SK-N-SH (cell line): ENCODE results near the gene ANKH. TPM values are rescaled to one million over a fixed set of nuclear protein-coding genes. Genes with fewer than 3 reads are reported as not detected.

Source experiments
- CTCF ChIA-PET: fragments of 300-600, 350-600 bp; formaldehyde crosslinking; extraction: SDS; loops from one replicate; lab custom pipeline; 2021; lab: Yijun Ruan, JAX
- POLR2A ChIA-PET: fragments of 350-600 bp; sonication (Branson Sonifier 250); formaldehyde crosslinking; extraction: SDS; loops from one replicate; lab custom pipeline; 2020; ENCODE audit warnings: antibody characterized with exemption, inconsistent platforms; lab: Yijun Ruan, JAX
- DNase-seq: peaks from one replicate; pipeline ENCODE4 v3.0.0; 2012
- H2AFZ ChIP-seq: fragments of 200-600 bp; sonication (generic); 2 replicates; pipeline ENCODE4 v1.8.1; 2016; ENCODE audit warnings: antibody characterized with exemption, mild to moderate bottlenecking, low read depth
- H3F3A ChIP-seq: fragments of 200-600 bp; sonication (generic); replicated peaks from 2 replicates; pipeline ENCODE3; 2016; ENCODE audit warnings: antibody characterized with exemption, mild to moderate bottlenecking; ENCODE audit not compliant: insufficient read depth
- H3K27ac ChIP-seq, 2 experiments: fragments of 200-500 bp in 1 of 2; fragments of 200-600 bp in 1 of 2; sonication (Bioruptor generic) in 1 of 2; sonication (generic), shearing (Covaris generic) in 1 of 2; 2 replicates each; pipeline versions ENCODE4 v1.5.1 to v1.6.1; 2014 to 2016; ENCODE audit warnings: low read depth in 2 of 2, inconsistent platforms in 1 of 2, low read length in 1 of 2, mild to moderate bottlenecking in 1 of 2, mixed read lengths in 1 of 2
- H3K27me3 ChIP-seq: fragments of 200-600 bp; sonication (generic), shearing (Covaris generic); 2 replicates; pipeline ENCODE4 v1.6.1; 2016; ENCODE audit warnings: mixed run types; ENCODE audit not compliant: insufficient read depth
- H3K36me3 ChIP-seq, 2 experiments: fragments of 200-500 bp in 1 of 2; fragments of 200-600 bp in 1 of 2; sonication (Bioruptor generic) in 1 of 2; sonication (generic) in 1 of 2; replicated peaks in 1 of 2; 2 replicates each; pipeline versions ENCODE3 to v1.5.1; 2014 to 2016; ENCODE audit warnings: low read length in 1 of 2, mild to moderate bottlenecking in 1 of 2; ENCODE audit not compliant: insufficient read depth in 2 of 2, control insufficient read depth in 1 of 2
- H3K4me1 ChIP-seq, 2 experiments: fragments of 200-500 bp in 1 of 2; fragments of 200-600 bp in 1 of 2; sonication (Bioruptor generic) in 1 of 2; sonication (generic), shearing (Covaris generic) in 1 of 2; 2 replicates each; pipeline versions ENCODE4 v1.5.1 to v1.6.1; 2014 to 2016; ENCODE audit warnings: low read depth in 1 of 2, low read length in 1 of 2, mixed run types in 1 of 2; ENCODE audit not compliant: insufficient read depth in 2 of 2, control insufficient read depth in 1 of 2
- H3K4me2 ChIP-seq: fragments of 200-600 bp; sonication (generic), shearing (Covaris generic); 2 replicates; pipeline ENCODE4 v1.6.1; 2017; ENCODE audit warnings: mixed run types
- H3K4me3 ChIP-seq, 2 experiments: fragments of 200-500 bp in 1 of 2; fragments of 200-600 bp in 1 of 2; sonication (Bioruptor generic) in 1 of 2; sonication (generic), shearing (Covaris generic) in 1 of 2; 2 replicates each; pipeline versions ENCODE4 v1.5.1 to v1.8.1; 2014 to 2016; ENCODE audit warnings: low read depth in 2 of 2, inconsistent platforms in 1 of 2, low read length in 1 of 2, mild to moderate bottlenecking in 1 of 2, mixed read lengths in 1 of 2, moderate library complexity in 1 of 2
- H3K79me2 ChIP-seq: fragments of 200-600 bp; sonication (generic); 2 replicates; pipeline ENCODE4 v1.8.1; 2017; ENCODE audit warnings: mild to moderate bottlenecking; ENCODE audit not compliant: insufficient read depth
- H3K9ac ChIP-seq: fragments of 200-600 bp; sonication (generic); 2 replicates; pipeline ENCODE4 v1.6.1; 2017; ENCODE audit warnings: mixed run types
- H3K9me2 ChIP-seq: fragments of 200-600 bp; sonication (generic); 2 replicates; pipeline ENCODE4 v1.6.1; 2017; ENCODE audit warnings: mixed run types
- H3K9me3 ChIP-seq: fragments of 200-600 bp; sonication (generic); 2 replicates; pipeline ENCODE4 v1.6.1; 2017; ENCODE audit warnings: mixed run types, mild to moderate bottlenecking, moderate library complexity
- H4K20me1 ChIP-seq: fragments of 200-600 bp; sonication (generic); 2 replicates; pipeline ENCODE4 v1.6.1; 2017; ENCODE audit warnings: mild to moderate bottlenecking, mixed run types; ENCODE audit not compliant: insufficient read depth
- ELF1 ChIP-seq: IDR thresholded peaks from 2 replicates; pipeline ENCODE4 v1.4.0; 2012
- EZH2phosphoT487 ChIP-seq: fragments of 200-600 bp; sonication (generic); IDR thresholded peaks from 2 replicates; pipeline ENCODE4 v1.6.1; 2017; ENCODE audit warnings: low read depth, mixed run types, mild to moderate bottlenecking, antibody characterized with exemption, moderate library complexity, borderline replicate concordance
- GABPA ChIP-seq: IDR thresholded peaks from 2 replicates; pipeline ENCODE4 v1.4.0; 2012; ENCODE audit warnings: low read depth, mild to moderate bottlenecking
- GATA2 ChIP-seq: sonication (generic); formaldehyde crosslinking; IDR thresholded peaks from 2 replicates; pipeline ENCODE4 v1.5.0; 2020; ENCODE audit warnings: mild to moderate bottlenecking, missing genetic modification reagents
- IRF3 ChIP-seq: fragments of 150-350 bp; IDR thresholded peaks from 2 replicates; pipeline ENCODE4 v1.6.1; 2016; ENCODE audit warnings: mild to moderate bottlenecking, low read depth, low read length
- NFIC ChIP-seq: IDR thresholded peaks from 2 replicates; pipeline ENCODE4 v1.4.0; 2012; ENCODE audit warnings: borderline replicate concordance
- NRF1 ChIP-seq: IDR thresholded peaks from 2 replicates; pipeline ENCODE4 v1.6.1; 2012; ENCODE audit warnings: low read depth, mild to moderate bottlenecking, low read length
- PBX3 ChIP-seq: IDR thresholded peaks from 2 replicates; pipeline ENCODE4; 2012
- POLR2AphosphoS5 ChIP-seq: IDR thresholded peaks from 2 replicates; pipeline ENCODE4 v1.6.1; 2012; ENCODE audit warnings: low read depth, low read length
- RAD21 ChIP-seq: IDR thresholded peaks from 2 replicates; pipeline ENCODE4 v1.6.1; 2012; ENCODE audit warnings: mild to moderate bottlenecking, low read length
- REST ChIP-seq: IDR thresholded peaks from 2 replicates; pipeline ENCODE4 v1.6.1; 2012; ENCODE audit warnings: mild to moderate bottlenecking, low read depth, low read length, moderate library complexity
- RFX5 ChIP-seq: IDR thresholded peaks from 2 replicates; pipeline ENCODE4 v1.6.1; 2012; ENCODE audit warnings: mild to moderate bottlenecking, improper control_type of control experiment, low read length
- SIN3A ChIP-seq: IDR thresholded peaks from 2 replicates; pipeline ENCODE4 v1.6.1; 2012; ENCODE audit warnings: low read depth, mild to moderate bottlenecking, low read length, moderate library complexity, borderline replicate concordance
- TAF1 ChIP-seq: IDR thresholded peaks from 2 replicates; pipeline ENCODE4 v1.6.1; 2012; ENCODE audit warnings: low read depth, mild to moderate bottlenecking, low read length, moderate library complexity, borderline replicate concordance
- TCF12 ChIP-seq: IDR thresholded peaks from 2 replicates; pipeline ENCODE4 v1.4.0; 2012
- TEAD4 ChIP-seq: IDR thresholded peaks from 2 replicates; pipeline ENCODE4 v1.4.0; 2012; ENCODE audit warnings: mild to moderate bottlenecking, borderline replicate concordance; ENCODE audit not compliant: insufficient read depth
- WGBS: methylation state at CpG from one replicate; pipeline ENCODE4 v1.1.6; 2017; ENCODE audit warnings: low lambda C conversion rate; 5-methylcytosine and 5-hydroxymethylcytosine counted together
- polyA plus RNA-seq, 3 experiments: library from polyadenylated mRNA; depleted of rRNA; stranded (reverse); fragments of >200 nt; gene quantifications; 2 replicates each; pipeline ENCODE4 v1.2.3, GENCODE V29; 2012

ANKH gene
- polyA plus RNA-seq, 1 of the 3 experiments (the other 2 are of a cell fraction): 22.0 TPM

- Histone ChIP-seq H4K20me1 (no peaks in the 10 kb centered on the region), H3K9me3 (no peaks in the 10 kb centered on the region), H3K27ac (no peak overlapping the region), H3K4me3 (no peak overlapping the region), H3K9me2 (no peaks in the 10 kb centered on the region), H3K9ac (no peak overlapping the region), H3K27me3 (no peaks in the 10 kb centered on the region), H2AFZ (no peak overlapping the region), H3K4me1 (no peaks in the 10 kb centered on the region), H3K4me2 (no peak overlapping the region), H3F3A (no peaks in the 10 kb centered on the region), H3K36me3 (peaks cover 32 to 61% of the 10 kb centered on the region in 2 experiments), H3K79me2 (0 out of 2 replicates have a peak, but pooled peaks cover 3% of the 10 kb centered on the region)
- TF ChIP-seq TCF12 (no peak), EZH2phosphoT487 (no peak), PBX3 (no peak), POLR2AphosphoS5 (no peak), SIN3A (no peak), TAF1 (no peak), ELF1 (no peak), TEAD4 (no peak), NFIC (no peak), NRF1 (no peak), IRF3 (no peak), RFX5 (no peak), GABPA (no peak), GATA2 (no peak), RAD21 (no peak), REST (no peak)
- 92% methylated on average over 2 of the region's 2 CpGs for WGBS
- ChIA-PET CTCF (interaction anchor here (1.4 kb wide), 1 partner anchor 9 kb away, joined by 3 read pairs; no protein-coding TSS in a partner anchor), POLR2A (no interaction called here)
- DNase-seq: no peak
Measured at GRCh38 chr5:14699159-14699558, 172.4 kb downstream of the ANKH start.
